Activated naive CD8-positive, alpha-beta T cell treated with anti-CD3 and anti-CD28 coated beads for 36 hours (primary cell): ENCODE results near the gene ADAMTS17. TPM values are rescaled to one million over a fixed set of nuclear protein-coding genes. Genes with fewer than 3 reads are reported as not detected.

Experiments used
- DNase-seq: peaks from one replicate; pipeline ENCODE4 v3.0.0; 2021
- H3K27ac Mint-ChIP-seq: one replicate; pipeline ENCODE4 v1.8.0; 2022; ENCODE audit warnings: mild to moderate bottlenecking, moderate library complexity, mixed read lengths
- H3K27me3 Mint-ChIP-seq: one replicate; pipeline ENCODE4 v1.8.0; 2022; ENCODE audit warnings: mild to moderate bottlenecking, mixed read lengths
- H3K36me3 Mint-ChIP-seq: one replicate; pipeline ENCODE4 v1.8.0; 2021; ENCODE audit warnings: mild to moderate bottlenecking, mixed read lengths
- H3K4me1 Mint-ChIP-seq: one replicate; pipeline ENCODE4 v1.8.0; 2021; ENCODE audit warnings: mixed read lengths
- H3K4me3 Mint-ChIP-seq: one replicate; pipeline ENCODE4 v1.8.0; 2022; ENCODE audit warnings: mild to moderate bottlenecking, moderate library complexity, mixed read lengths
- H3K9me3 Mint-ChIP-seq: one replicate; pipeline ENCODE4 v1.8.0; 2022; ENCODE audit warnings: mixed read lengths
- total RNA-seq, 2 experiments: library from RNA; stranded (reverse); gene quantifications; one replicate each; pipeline ENCODE4 v1.2.3, GENCODE V29; 2021

The ADAMTS17 gene
- total RNA-seq, 2 experiments from 2014 or later = 2.5 to 3.6 TPM

DNA sequence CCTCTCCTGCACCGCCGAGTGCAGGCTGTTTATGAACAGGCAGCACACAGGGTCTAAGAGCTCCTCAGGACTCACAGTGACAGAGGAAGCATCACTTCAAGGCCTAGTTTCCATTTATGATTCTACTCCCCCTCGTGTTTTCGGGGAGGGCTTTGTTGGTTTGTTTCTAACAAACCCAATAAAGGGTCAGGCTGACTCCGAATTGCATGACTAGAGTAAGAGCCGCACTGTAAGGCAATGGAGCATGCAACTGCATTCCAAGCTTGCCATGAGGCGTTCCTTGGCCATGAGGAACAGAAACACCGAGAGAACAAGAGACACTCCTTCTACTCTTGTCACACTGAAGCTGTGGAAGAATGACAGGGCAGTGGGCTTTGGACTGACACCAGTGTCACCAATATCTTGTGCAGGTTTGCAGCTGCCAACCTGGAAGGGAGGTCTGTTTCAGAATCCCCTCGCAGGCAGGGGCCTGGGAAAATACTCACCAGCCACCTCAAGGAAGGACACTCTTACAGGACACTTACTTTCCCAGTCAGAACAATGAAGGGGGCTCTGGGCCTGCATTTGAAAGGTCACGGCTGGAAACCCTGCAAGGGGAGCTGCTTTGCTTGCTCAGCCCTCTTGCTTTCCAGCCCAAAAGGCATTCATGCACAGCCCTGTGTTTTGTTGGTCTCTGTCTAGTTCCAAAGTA lies 96.8 kb downstream of the ADAMTS17 start:
- Mint-ChIP-seq H3K4me3 (no peak overlapping the region), H3K27ac (no peak overlapping the region), H3K27me3 (no peaks in the 10 kb centered on the region), H3K36me3 (no peaks in the 10 kb centered on the region), H3K9me3 (peaks cover 2% of the 10 kb centered on the region), H3K4me1 (no peaks in the 10 kb centered on the region)
- no peak for DNase-seq

DNA sequence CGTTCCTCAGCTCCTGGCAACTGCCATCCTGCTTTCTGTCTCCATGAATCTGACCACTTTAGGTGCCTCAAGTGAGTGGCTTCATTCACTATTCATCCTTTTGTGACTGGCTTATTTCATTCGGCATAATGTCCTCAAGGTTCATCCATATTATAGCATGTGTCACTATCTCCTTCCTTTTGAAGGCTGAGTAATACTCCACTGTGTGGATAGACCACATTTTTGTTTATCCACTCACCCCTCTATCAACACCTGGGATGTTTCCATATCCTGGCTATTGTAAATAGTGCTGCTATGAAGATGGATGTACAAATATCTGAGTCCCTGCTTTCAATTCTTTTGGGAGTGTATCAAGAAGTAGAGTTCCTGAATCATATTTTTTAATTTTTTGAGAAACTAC lies 98.8 kb downstream of the ADAMTS17 start:
- Mint-ChIP-seq H3K9me3 (peaks cover 2% of the 10 kb centered on the region), H3K4me3 (no peak overlapping the region)

DNA sequence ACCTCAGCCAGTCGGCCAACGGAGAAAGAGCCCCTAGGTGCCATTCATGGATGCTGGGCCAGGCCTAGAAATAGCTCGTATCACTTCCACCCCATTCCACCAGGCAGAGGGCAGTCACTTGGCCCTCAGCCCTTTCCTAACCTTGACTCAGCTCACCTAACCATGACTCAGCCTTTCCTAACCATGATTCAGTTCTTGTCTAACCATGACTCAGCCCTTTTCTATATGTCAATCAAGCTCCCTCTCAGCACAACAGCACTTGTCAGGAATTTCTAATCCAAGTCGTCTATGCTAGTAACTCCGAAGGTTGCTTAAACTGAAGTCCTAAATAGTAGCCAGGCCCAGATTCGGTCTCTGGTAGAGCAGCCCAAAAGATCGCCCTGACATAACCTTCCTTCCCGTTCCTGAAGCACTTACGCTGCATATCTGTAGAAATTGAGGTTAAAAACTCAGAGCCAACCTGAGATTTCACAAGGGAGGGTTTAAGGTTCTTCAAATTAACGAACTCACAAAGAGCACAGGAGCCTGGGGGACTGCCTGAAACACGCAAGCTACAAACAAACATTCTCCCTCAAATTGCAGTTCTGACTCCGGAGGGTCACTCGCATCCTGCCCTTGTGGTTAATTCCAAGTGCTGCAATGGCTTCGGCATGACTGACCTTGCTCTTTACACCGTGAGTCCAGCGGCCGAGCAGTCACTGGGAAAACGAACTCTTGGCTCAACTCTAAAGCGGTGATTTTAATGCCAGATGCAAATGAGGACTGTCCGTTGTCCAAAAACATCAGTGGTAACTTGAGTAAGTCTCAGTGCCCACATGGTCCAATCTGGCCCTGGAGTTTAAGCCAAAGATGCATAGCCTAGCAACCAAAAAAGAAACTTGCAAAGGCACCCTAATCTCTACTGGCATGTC lies 99.9 kb downstream of the ADAMTS17 start:
- Mint-ChIP-seq H3K27me3 (no peaks in the 10 kb centered on the region), H3K27ac (no peak overlapping the region), H3K36me3 (no peaks in the 10 kb centered on the region), H3K4me1 (no peaks in the 10 kb centered on the region), H3K4me3 (no peak overlapping the region), H3K9me3 (peaks cover 2% of the 10 kb centered on the region)
- DNase-seq = no peak

More for the DNA sequence above, 98.8 kb downstream of the ADAMTS17 start:
- H3K36me3 Mint-ChIP-seq = no peaks in the 10 kb centered on the region
- no peak for DNase-seq
- H3K4me1 Mint-ChIP-seq = no peaks in the 10 kb centered on the region
- no peaks in the 10 kb centered on the region for H3K27me3 Mint-ChIP-seq
- H3K27ac Mint-ChIP-seq = no peak overlapping the region

DNA sequence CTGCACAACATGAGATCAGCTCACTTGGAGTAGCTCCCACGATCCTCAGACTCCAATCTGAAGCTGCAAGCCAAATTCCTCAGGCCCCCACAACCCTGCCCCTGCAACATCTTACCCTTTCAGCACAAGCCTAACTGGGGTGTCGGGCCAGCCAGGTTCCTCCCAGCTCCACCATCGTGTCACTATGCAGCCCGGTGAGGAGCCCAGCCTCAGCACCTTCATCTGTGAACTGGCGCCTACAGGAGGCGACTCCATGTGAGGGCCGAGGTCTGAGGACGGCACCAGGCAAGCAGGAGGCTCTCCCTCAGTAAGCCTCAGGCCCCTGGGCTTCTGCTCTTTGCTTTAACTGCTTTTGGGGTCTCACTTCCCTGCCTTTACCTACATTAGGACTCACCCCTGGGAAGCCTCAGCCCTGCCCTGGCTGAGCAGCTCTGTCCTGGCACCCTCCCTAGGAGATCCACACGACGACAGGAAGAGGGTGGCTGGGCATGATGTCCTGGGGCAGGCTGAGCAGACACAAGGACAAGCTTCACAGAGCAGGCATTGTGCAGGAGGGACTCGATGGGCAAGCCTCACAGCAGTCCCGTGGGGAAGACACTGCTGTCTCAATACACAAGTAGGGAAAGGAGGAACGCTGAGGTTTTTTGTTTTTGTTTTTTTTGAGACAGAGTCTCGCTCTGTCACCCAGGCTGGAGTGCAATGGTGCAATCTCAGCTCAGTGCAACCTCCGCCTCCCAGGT lies 104.6 kb downstream of the ADAMTS17 start:
- Mint-ChIP-seq H3K27ac (no peak overlapping the region), H3K9me3 (no peaks in the 10 kb centered on the region)

DNA sequence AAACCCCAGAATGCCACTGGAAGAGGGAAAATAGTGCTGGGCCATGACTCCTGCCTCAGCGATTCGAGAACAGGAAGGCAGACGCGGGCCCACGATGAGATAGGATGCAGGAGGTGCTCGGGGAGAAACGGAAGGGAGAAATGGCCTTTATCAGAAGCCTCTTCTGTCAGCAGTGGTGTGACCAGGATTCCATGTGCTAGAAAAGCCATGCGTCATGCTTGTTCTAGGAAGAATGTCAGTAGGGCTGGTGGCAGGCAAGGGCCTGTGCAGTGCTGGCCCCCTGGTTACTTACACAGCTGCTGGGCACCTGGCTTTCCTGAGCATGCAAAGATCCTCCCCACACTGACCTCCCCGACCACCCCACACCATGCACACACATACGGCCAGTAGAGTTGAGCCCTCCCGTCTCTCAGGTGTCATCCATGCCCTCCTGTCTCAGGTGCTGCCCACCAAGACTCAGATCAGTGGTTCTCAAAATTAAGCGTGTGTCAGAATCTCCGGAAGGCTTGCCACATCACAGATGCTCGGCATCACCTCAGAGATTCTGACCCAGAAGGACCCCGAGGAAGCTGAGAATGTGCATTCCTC lies 106.7 kb downstream of the ADAMTS17 start:
- no peak overlapping the region for H3K27ac Mint-ChIP-seq

More for the DNA sequence above, 104.6 kb downstream of the ADAMTS17 start:
- Mint-ChIP-seq H3K36me3 (no peaks in the 10 kb centered on the region), H3K27me3 (no peaks in the 10 kb centered on the region), H3K4me3 (no peak overlapping the region), H3K4me1 (peaks cover 8% of the 10 kb centered on the region)
- no peak for DNase-seq

DNA sequence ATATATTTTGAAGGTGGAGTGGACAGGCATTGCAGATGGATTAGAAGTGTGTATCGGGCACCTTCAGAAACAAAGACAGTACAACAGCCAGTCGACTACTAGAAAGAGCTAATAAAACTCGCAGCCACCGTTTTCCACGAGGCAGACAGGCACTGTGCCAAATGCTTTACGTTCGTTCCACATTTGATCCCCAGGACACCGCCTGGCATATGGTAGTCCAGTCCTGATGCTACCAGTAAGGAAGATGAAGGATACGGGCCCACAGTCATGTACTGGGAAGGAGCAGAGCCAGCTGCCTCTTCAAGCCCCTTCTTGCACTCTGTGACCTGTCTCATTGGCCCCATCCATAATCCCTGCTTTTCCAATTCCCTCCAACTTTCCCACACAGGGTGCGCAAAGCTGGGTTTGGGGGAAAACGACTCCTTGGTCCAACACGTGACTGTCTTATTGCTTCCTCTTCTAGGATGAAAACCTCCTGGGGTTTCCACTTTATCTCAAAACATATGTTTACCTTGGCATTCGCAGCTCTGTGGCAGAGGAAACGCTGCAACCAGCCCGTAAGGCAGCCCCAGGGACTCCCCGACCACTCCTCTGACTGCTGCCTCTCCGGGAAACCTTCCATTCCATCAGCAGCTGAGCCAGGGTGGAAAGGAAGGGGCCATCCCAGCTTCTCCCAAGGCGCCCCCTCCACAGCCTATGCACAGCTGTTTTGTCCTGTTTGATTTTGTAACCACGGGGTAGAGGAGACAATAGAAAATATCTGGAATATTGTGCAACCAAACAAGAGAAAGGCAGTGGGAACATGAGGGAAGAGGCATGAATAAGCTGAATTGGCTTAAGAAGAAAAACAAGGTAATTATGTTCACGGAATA lies 107.4 kb downstream of the ADAMTS17 start:
- H3K4me1 Mint-ChIP-seq = peaks cover 23% of the 10 kb centered on the region
- no peak for DNase-seq
- H3K27me3 Mint-ChIP-seq = peaks cover 4% of the 10 kb centered on the region
- no peak overlapping the region for H3K4me3 Mint-ChIP-seq
- no peak overlapping the region for H3K27ac Mint-ChIP-seq
- no peaks in the 10 kb centered on the region for H3K9me3 Mint-ChIP-seq
- no peaks in the 10 kb centered on the region for H3K36me3 Mint-ChIP-seq

More for the DNA sequence above, 106.7 kb downstream of the ADAMTS17 start:
- Mint-ChIP-seq H3K27me3 (peaks cover 3% of the 10 kb centered on the region), H3K36me3 (no peaks in the 10 kb centered on the region), H3K9me3 (no peaks in the 10 kb centered on the region), H3K4me1 (peaks cover 15% of the 10 kb centered on the region), H3K4me3 (no peak overlapping the region)
- no peak for DNase-seq

DNA sequence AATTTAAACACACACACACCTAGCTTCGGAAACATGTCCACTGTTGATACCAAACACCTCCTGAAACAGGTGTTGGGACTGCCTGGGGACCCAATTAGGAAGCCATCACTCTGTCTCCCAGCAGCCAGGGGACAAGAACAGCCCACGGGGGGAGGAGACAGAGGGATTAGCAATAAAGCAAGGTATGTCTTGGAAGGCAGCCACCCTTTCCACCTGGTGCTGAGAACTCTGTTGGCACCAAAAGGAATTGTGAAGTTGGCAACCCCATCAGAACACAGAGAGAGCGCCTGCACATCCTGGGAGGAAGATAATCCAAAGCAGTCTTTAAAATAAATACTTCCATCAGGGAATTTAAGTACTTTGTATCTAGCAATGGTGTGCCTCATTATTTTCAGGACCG lies 111.0 kb downstream of the ADAMTS17 start:
- Mint-ChIP-seq H3K36me3 (no peaks in the 10 kb centered on the region), H3K4me1 (peaks cover 22% of the 10 kb centered on the region), H3K27me3 (peaks cover 4% of the 10 kb centered on the region), H3K27ac (no peak overlapping the region), H3K9me3 (peaks cover 2% of the 10 kb centered on the region), H3K4me3 (no peak overlapping the region)
- no peak for DNase-seq

DNA sequence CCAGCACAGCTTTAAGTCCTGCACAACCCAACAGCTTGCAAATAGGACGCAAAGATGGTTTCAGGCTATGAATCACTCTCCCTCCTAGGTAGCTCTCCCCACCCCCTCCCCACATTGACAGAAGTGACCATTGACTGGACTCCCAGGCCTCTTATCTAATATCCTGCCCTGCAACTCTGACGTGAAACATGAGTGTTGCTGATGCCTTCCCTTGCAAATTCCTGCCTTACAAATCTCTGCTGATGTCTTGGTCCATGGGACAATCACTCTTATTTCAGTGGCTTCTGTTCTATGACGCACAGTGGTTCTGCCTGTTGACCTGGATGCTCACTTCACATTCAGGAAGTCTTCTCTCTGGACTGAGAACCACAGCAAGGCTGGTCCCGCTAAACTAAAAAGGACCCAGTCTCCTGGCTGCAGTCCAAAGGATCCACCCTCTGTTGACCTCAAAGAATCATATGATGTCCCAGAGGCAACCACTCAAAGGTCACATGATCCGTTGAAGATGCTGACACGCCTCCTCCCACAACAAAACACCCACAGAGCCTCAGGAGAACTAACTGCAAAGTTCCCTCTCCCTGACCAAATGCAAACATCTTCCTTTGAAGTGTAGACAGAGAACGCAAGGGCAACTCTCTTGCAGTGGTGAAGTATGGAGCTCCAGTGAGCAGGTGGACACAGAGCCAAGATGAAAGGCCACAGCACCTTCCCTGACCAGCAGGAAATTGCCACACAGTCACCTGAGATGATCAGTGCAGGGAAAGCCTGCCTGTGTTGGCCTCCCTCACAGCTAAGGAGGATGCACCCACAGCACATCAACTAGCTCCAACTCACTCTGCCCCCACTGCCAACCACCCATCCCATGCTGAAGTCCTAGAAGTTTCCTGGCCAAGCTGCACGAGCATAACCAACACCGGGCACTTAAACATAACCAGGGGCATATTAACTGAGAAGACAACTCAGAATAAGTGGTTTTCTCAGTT lies 112.3 kb downstream of the ADAMTS17 start:
- Mint-ChIP-seq H3K27me3 (peaks cover 4% of the 10 kb centered on the region), H3K36me3 (no peaks in the 10 kb centered on the region), H3K9me3 (peaks cover 2% of the 10 kb centered on the region), H3K4me1 (peaks cover 23% of the 10 kb centered on the region), H3K4me3 (no peak overlapping the region), H3K27ac (no peak overlapping the region)
- no peak for DNase-seq

DNA sequence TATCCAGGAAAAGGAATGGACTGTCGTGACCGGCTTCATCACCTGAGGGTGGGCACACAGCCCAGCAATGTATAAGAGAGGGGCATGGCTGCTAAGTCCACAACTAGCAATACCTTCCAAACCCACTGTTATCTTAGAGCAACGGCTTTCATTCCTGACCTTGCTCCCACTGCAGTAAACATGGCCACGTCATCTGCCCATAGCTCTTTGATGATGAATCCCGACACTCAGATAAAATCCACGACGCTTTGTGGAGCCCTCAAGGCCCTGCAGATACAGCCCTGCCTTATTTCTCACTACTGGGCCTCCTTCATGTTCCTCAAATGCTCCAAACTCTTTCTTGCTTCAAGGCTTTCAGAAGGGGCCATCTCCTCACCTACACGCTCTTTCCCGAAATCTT lies 114.0 kb downstream of the ADAMTS17 start:
- H3K36me3 Mint-ChIP-seq = no peaks in the 10 kb centered on the region
- peaks cover 2% of the 10 kb centered on the region for H3K9me3 Mint-ChIP-seq
- no peak for DNase-seq
- peaks cover 4% of the 10 kb centered on the region for H3K27me3 Mint-ChIP-seq
- H3K4me3 Mint-ChIP-seq = no peak overlapping the region
- H3K4me1 Mint-ChIP-seq = peaks cover 31% of the 10 kb centered on the region
- no peak overlapping the region for H3K27ac Mint-ChIP-seq

DNA sequence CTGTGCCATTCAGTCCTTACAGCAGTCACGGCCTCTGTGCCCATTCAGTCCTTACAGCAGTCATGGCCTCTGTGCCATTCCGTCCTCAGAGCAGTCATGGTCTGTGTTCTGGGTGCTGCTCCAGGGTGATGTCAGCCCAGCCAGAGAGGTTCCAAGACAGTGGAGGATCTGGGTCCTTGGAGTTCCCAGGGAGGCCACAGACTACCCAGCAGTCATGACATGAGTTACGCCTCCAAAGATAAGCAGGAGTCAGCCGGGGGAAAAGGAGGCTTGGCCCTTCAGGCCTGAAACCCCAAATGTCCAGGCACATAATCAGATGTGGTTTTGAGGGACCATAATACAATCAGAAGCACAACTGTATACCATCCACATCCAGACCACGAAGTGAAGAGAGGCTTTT lies 115.7 kb downstream of the ADAMTS17 start:
- H3K4me1 Mint-ChIP-seq = peaks cover 31% of the 10 kb centered on the region
- H3K27me3 Mint-ChIP-seq = peaks cover 4% of the 10 kb centered on the region
- no peak for DNase-seq
- H3K36me3 Mint-ChIP-seq = no peaks in the 10 kb centered on the region
- no peak overlapping the region for H3K27ac Mint-ChIP-seq
- H3K4me3 Mint-ChIP-seq = no peak overlapping the region
- peaks cover 2% of the 10 kb centered on the region for H3K9me3 Mint-ChIP-seq

DNA sequence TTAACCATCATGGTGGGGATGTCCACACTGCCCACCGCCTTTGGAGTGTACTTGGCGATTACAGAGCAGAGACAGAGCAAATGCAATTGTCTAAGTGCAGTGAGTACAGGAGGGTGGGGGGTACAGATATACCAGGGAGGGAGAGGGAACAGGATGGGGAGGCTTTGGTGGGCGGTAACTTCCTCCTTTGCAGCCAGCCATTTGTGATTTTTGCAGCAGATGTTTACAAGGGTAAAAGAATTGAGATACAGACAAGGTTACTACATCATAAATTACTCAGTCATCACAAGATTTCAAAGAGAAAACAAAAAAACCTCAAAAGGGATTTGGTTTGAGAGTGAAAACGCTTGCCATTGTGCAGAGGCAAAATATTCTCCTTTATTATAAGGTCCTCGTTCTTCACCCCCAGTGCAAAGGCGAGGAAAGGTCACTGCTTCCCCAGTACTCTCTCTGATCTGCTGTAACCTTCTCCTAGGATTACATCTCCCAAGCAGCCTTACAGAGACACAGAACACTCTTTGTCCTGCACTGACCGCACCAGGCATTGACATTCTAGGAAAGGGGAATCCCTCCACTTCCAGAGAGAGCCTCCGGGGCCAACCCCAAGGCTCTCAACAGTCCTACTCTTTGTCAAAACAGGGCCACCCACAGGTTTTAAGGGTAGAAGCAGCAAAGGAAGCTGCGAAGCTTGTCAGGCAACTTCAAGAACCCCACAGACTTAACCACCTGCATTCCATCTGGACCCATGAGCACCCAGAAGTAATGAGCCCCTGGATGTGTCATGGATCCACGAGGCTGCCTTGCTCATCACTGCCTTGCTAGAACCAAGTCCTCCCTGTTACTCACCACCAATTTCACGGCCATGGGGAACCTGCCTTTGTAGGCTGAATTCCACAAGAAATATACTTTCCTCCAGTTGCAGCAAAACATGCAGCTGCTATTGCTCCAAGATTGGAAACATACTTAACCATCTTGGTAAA lies 117.3 kb downstream of the ADAMTS17 start:
- no peak for DNase-seq
- peaks cover 17% of the 10 kb centered on the region for H3K4me1 Mint-ChIP-seq
- H3K36me3 Mint-ChIP-seq = no peaks in the 10 kb centered on the region
- peak overlapping the region; percentile 8 for H3K4me3 Mint-ChIP-seq
- H3K9me3 Mint-ChIP-seq = peaks cover 2% of the 10 kb centered on the region
- no peaks in the 10 kb centered on the region for H3K27me3 Mint-ChIP-seq
- H3K27ac Mint-ChIP-seq = no peak overlapping the region

DNA sequence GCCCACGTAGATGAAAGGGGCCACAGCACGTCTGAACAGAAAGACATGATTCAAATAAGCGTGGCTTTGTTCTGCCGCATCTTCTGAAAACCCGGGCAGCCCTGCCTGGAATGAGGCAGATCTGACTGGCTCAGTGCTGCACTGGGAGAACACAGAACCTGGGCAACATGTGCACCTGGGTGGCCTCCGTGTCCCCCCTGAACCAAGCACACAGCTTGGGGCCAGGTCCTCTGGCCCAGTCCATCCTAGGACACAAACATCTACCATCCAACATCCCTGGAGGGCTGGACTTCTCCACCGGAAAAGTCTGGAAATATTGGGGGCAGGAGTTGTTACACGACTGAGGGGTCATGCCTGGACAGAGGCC lies 119.4 kb downstream of the ADAMTS17 start:
- Mint-ChIP-seq H3K4me3 (no peak overlapping the region), H3K27ac (no peak overlapping the region), H3K4me1 (peaks cover 13% of the 10 kb centered on the region), H3K36me3 (no peaks in the 10 kb centered on the region), H3K9me3 (no peaks in the 10 kb centered on the region), H3K27me3 (no peaks in the 10 kb centered on the region)
- no peak for DNase-seq
